SK-N-SH treated with all-trans-retinoic acid at 6 μM for 48 hours (cell line): ENCODE results near the gene PSMB7.

Experiments
- CSRNP3 ChIP-seq: fragments of 250-450 bp; sonication (Bioruptor Pico); IDR thresholded peaks from 2 replicates; pipeline ENCODE4 v1.5.1; 2021; ENCODE audit warnings: mild to moderate bottlenecking, moderate library complexity
- PPARA ChIP-seq: fragments of 250-450 bp; sonication (Bioruptor Pico); IDR thresholded peaks from 2 replicates; pipeline ENCODE4 v1.5.0; 2020; ENCODE audit warnings: mild to moderate bottlenecking, borderline replicate concordance
- RARB ChIP-seq: fragments of 250-450 bp; sonication (Bioruptor Pico); IDR thresholded peaks from 2 replicates; pipeline ENCODE4 v1.8.0; 2021; ENCODE audit warnings: mild to moderate bottlenecking, moderate library complexity
- ZFP3 ChIP-seq: fragments of 250-450 bp; sonication (Bioruptor Pico); IDR thresholded peaks from 2 replicates; pipeline ENCODE4 v1.5.0; 2020; ENCODE audit warnings: mild to moderate bottlenecking, moderate library complexity
- ZFP30 ChIP-seq: fragments of 450-650 bp; formaldehyde crosslinking; IDR thresholded peaks from 2 replicates; pipeline ENCODE4 v1.5.0; 2022; ENCODE audit warnings: mild to moderate bottlenecking, moderate library complexity
- ZNF565 ChIP-seq: fragments of 450-650 bp; formaldehyde crosslinking; conservative IDR thresholded peaks from 2 replicates; pipeline ENCODE4 v1.5.0; 2020; ENCODE audit warnings: low read depth, mild to moderate bottlenecking, moderate library complexity
- ZNF70 ChIP-seq: fragments of 450-650 bp; formaldehyde crosslinking; IDR thresholded peaks from 2 replicates; pipeline ENCODE4 v1.5.0; 2020; ENCODE audit warnings: mild to moderate bottlenecking, moderate library complexity

GRCh38 chr9:124315882-124316281, 99.4 kb downstream of the PSMB7 start:
- TF ChIP-seq CSRNP3 (CRISPR knock-in tag) (no peak), ZNF70 (no peak), ZFP30 (CRISPR knock-in tag) (no peak), ZNF565 (CRISPR knock-in tag) (no peak), RARB (CRISPR knock-in tag) (no peak), ZFP3 (CRISPR knock-in tag) (no peak), PPARA (CRISPR knock-in tag) (no peak)
